Mucosa of descending colon (tissue), 3 donors: ENCODE results near the gene IFNAR2. TPM values are rescaled to one million over a fixed set of nuclear protein-coding genes. Genes with fewer than 3 reads are reported as not detected.
A peak's percentile ranks its signal among the peaks of the same experiment; 100 is the strongest.

ENCODE experiments used
- ATAC-seq: fragments of 200-7000 bp; cut with Tn5 transposase; one replicate; pipeline ENCODE4 v1.9.1; 2020; ENCODE audit warnings: mild to moderate bottlenecking, moderate library complexity
- DNase-seq, 3 donors: peaks; one replicate each; pipeline ENCODE4 v3.0.0-alpha.2; 2020
- H3K36me3 ChIP-seq: fragments of 200-600 bp; one replicate; pipeline ENCODE4 v1.8.0; 2021; ENCODE audit warnings: low read depth, mild to moderate bottlenecking
- H3K4me1 ChIP-seq: fragments of 200-600 bp; one replicate; pipeline ENCODE4 v1.8.0; 2021; ENCODE audit warnings: low read depth, mild to moderate bottlenecking
- H3K4me3 ChIP-seq: fragments of 200-600 bp; one replicate; pipeline ENCODE4 v1.8.0; 2021; ENCODE audit warnings: mild to moderate bottlenecking
- H3K9me3 ChIP-seq: fragments of 200-600 bp; one replicate; pipeline ENCODE4 v1.8.0; 2021; ENCODE audit warnings: mild to moderate bottlenecking
- intact Hi-C, 2 donors: fragments of 100-400 bp; cut with DNase I in 1 of 2; cut with micrococcal nuclease in 1 of 2; formaldehyde crosslinking; loops; one replicate each; pipeline versions ENCODE4 v1.11.0 to v1.11.1; 2022; cut with DNase I, micrococcal nuclease
- total RNA-seq, 3 donors: library from RNA; stranded (reverse); fragmentation: NEBNext Ultra II Directional in 2 of 3; extraction: Animal tissue kit (Norgen Biotek cat#: 25700) in 2 of 3; gene quantifications; one replicate each; pipeline versions ENCODE4 v1.2.1 to v1.2.4, GENCODE V29; 2021 to 2023
- TF ChIP-seq, protein P1 (sequence below): fragments of 200-600 bp; IDR thresholded peaks from one replicate; pipeline ENCODE4 v1.8.0; 2022; ENCODE audit warnings: antibody characterized with exemption, mild to moderate bottlenecking
- donor health status: DM: no; HTN: no; CAD: no; lungs with moderate emphysema.
- donor health status: DM: no; HTN: no; CAD: no.
- donor health status: DM: no; HTN: yes; CAD: no.

The IFNAR2 gene
- total RNA-seq, 3 donors from 2014 or later: 11.9 to 20.5 (median 18.2) TPM

DNA sequence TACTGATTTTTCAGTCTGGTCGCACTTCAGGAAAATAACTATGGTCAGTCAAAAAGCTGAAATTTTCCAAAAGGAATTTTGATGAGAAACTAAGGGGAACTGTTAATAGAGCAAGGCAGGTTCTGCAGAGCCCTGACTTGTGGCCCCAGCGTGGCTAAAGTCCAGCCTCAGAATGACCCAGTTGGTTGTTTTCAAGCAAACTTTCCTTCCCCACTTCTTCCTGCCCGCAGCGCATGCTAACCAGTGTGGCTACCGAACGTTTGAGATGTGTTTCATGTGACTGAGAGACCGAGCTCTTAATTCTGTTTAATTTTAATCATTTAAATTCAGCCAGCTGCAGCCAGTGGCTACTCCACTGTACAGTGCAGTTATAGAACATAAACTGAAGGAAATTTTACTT, 30.3 kb downstream of the IFNAR2 start:
- DNase-seq (peak in 1 of 3 donors; percentile 28), ATAC-seq (peak; percentile 12)
- H3K4me3 ChIP-seq: no peak overlapping the region
- TF ChIP-seq, protein P1, sequence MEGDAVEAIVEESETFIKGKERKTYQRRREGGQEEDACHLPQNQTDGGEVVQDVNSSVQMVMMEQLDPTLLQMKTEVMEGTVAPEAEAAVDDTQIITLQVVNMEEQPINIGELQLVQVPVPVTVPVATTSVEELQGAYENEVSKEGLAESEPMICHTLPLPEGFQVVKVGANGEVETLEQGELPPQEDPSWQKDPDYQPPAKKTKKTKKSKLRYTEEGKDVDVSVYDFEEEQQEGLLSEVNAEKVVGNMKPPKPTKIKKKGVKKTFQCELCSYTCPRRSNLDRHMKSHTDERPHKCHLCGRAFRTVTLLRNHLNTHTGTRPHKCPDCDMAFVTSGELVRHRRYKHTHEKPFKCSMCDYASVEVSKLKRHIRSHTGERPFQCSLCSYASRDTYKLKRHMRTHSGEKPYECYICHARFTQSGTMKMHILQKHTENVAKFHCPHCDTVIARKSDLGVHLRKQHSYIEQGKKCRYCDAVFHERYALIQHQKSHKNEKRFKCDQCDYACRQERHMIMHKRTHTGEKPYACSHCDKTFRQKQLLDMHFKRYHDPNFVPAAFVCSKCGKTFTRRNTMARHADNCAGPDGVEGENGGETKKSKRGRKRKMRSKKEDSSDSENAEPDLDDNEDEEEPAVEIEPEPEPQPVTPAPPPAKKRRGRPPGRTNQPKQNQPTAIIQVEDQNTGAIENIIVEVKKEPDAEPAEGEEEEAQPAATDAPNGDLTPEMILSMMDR: no peak
- no peaks in the 10 kb centered on the region for H3K36me3 ChIP-seq
- intact Hi-C loops: no loop called here
- no peaks in the 10 kb centered on the region for H3K9me3 ChIP-seq
- H3K4me1 ChIP-seq: no peaks in the 10 kb centered on the region

DNA sequence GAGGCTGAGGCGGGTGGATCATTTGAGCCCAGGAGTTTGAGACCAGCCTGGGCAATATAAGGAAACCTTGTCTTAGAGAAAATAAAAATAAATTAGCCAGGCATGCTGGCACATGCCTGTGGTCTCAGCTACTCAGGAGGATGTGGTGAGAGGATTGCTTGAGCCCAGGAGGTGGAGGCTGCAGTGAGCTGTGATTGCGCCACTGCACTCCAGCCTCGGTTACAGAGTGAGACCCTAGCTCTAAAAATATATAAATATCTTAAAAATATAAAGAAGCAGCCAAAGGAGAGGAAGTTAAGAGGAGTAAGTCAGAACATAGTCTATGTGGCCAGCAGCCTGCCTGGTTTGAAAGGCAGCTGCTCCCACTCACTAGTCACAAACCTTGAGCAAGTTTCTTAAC, 31.9 kb downstream of the IFNAR2 start:
- ATAC-seq: no peak
- no peaks in the 10 kb centered on the region for H3K9me3 ChIP-seq
- no peak overlapping the region for H3K4me3 ChIP-seq
- H3K4me1 ChIP-seq: no peaks in the 10 kb centered on the region
- no peaks in the 10 kb centered on the region for H3K36me3 ChIP-seq
- DNase-seq: no peak
- TF ChIP-seq, protein P1: no peak
- intact Hi-C loops: no loop called here

DNA sequence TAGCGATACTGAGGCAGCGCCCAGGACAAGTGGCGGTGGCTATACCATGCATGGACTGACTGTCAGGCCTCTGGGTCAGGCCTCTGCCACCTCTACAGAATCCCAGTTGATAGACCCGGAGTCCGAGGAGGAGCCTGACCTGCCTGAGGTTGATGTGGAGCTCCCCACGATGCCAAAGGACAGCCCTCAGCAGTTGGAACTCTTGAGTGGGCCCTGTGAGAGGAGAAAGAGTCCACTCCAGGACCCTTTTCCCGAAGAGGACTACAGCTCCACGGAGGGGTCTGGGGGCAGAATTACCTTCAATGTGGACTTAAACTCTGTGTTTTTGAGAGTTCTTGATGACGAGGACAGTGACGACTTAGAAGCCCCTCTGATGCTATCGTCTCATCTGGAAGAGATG, 33.2 kb downstream of the IFNAR2 start:
- DNase-seq (no peak), ATAC-seq (no peak)
- Histone ChIP-seq H3K9me3 (no peaks in the 10 kb centered on the region), H3K4me3 (no peak overlapping the region), H3K36me3 (no peaks in the 10 kb centered on the region), H3K4me1 (peaks cover 10% of the 10 kb centered on the region)
- intact Hi-C loops: no loop called here
- TF ChIP-seq, protein P1: no peak

DNA sequence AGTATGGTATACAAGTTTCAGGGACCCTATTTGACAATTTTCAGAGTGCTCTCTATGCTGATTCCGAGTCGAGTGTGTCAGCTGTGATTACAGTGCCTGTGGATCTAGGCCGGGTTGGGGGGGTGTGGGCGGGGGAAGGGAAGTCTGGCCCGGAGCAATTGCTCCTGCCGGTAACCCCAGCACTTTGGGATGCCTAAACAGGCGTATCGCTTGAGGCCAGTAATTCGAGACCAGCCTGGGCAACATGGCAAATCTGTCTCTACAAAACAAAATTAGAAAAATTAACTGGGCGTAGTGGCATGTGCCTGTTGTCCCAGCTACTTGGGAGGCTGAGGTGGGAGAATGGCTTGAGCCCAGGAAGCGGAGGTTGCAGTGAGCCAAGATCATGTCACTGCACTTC, 34.8 kb downstream of the IFNAR2 start:
- Histone ChIP-seq H3K36me3 (no peaks in the 10 kb centered on the region), H3K9me3 (no peaks in the 10 kb centered on the region), H3K4me1 (peaks cover 20% of the 10 kb centered on the region), H3K4me3 (no peak overlapping the region)
- DNase-seq (no peak), ATAC-seq (no peak)
- TF ChIP-seq, protein P1: no peak
- intact Hi-C loops: no loop called here

DNA sequence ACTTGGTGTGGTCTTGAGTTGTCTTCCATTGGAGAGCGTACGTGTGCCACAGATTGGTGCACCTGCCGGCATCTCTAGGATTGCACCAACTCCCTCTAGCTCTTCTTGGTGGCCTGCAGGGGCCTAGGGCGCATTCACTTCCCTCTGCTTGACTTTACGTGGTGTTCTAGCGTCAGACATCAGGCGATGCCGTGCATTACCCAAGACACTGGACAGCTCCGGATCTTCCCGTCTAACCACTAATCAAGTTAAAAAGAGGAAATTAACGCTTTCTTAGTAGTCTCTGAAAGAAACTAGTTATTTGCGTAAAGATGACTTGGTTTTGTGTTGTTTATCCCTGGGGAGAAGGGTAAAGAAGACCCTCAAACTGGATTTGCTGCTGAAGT, 35.9 kb downstream of the IFNAR2 start:
- ATAC-seq (peak; percentile 29), DNase-seq (peak; percentile 51 to 71 (median 51))
- intact Hi-C loops: no loop called here
- peak overlapping the region; percentile 69 for H3K4me3 ChIP-seq
- H3K4me1 ChIP-seq: peaks cover 26% of the 10 kb centered on the region
- H3K36me3 ChIP-seq: no peaks in the 10 kb centered on the region
- H3K9me3 ChIP-seq: no peaks in the 10 kb centered on the region
- TF ChIP-seq, protein P1: no peak
